IPS-NIHi11 (cell line): ENCODE results near the gene SYT8.
A peak's percentile ranks its signal among the peaks of the same experiment; 100 is the strongest.

ENCODE experiments used
- DNase-seq: peaks from one replicate; pipeline ENCODE4 v3.0.0; 2012; ENCODE audit warnings: mixed read lengths, low spot score

SYT8 gene

GRCh38 chr11:1860108-1860507, 25.3 kb downstream of the SYT8 start:
- no peak for DNase-seq

- DNase-seq, result no peak
Observed at GRCh38 chr11:1861435-1862411, 26.9 kb downstream of the SYT8 start.

DNA sequence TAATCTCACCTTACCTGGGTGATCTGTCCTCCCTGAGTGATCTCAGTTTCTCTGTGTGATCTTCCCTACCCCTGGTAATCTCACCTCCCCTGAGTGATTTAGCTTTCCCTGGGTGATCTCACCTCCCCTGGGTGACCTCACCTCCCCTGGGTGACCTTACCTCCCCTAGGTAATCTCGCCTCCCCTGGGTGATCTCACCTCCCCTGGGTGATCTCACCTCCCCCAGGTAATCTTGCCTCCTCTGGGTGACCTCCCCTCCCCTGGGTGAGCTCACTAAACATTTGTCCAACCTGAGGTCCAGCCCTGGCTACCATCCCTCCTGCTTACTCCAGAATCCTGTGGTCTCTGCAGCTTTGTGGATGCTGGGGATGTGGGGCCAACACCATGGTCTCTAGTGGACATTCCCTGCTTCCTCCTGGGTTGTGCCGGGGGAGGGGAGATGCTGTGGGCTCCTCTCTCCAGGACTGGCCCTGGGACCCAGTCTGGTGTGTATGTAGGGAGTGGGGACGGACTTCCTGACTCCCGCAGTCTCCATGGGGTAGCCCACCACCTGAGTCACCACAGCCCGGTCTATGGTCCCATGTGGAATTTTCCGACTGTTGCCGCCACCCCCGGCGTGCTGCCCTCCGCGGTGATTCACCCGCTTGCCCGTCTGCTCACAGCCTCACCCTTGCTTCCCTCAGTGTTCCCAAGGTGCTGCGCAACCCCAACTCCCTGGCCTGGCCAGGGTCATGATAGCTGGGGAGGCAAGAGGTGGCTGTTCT, 28.0 kb downstream of the SYT8 start:
- no peak for DNase-seq

DNA sequence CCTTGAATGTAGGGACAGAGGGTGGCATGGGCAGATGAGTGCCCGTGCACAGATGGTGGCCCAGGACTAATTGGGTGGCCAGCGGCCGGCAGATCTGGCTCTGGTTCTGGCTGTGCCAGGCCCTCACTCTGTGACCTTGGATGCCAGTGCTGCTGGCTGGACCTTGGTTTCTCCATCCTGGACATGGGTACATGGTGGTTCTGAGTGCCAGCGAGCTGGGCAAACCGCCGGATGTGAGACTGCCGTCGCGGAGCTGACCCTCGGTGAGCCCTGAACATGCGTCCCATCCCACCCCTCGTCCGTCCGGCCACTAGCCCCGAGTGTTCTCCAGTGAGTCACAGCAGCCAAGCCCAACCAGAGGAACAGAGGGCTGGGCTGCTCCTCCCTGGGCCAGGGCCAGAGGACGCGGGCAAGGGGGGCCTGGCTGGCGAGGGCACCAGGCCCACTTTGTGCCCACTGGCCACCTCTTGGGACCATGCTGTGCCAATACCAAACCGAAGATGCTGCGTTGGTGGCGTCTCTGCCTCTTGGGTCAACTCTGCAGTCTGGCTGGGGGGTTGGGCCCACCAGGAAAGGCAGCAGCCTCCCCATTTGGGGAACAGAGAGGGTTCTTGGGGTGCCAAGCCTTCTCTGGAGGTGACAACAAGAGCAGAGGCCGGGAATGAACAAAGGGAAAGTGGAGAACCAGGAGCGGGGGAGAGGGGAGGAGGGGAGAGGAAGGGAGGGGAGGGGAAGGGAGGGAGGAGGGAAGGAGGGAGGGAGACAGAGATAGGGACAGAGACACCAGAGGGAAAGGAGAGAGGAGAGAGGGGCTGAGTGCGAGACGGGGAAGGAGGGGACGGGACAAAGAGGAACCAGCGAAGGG, 28.8 kb downstream of the SYT8 start:
- peak; percentile 91 for DNase-seq

DNA sequence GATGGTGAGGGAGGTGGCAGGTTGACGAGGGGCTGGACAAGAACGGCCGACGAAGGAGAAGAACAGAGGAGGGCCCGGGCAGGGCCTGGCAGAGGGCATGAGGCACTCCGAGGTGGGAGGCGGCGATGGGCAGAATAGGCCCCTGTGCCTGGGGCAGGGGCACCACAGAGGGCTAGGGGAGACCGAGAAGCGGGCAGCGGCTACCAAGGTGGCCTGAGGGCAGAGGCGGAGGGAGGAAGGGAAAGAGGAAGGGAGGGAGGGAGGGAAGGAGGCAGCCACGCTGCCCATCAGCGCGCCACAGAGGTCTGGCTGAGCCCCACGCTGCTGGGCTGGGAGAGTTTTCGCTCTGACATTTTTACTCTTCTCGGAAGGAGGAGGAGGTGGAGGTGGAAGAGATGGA, 29.4 kb downstream of the SYT8 start:
- no peak for DNase-seq

DNA sequence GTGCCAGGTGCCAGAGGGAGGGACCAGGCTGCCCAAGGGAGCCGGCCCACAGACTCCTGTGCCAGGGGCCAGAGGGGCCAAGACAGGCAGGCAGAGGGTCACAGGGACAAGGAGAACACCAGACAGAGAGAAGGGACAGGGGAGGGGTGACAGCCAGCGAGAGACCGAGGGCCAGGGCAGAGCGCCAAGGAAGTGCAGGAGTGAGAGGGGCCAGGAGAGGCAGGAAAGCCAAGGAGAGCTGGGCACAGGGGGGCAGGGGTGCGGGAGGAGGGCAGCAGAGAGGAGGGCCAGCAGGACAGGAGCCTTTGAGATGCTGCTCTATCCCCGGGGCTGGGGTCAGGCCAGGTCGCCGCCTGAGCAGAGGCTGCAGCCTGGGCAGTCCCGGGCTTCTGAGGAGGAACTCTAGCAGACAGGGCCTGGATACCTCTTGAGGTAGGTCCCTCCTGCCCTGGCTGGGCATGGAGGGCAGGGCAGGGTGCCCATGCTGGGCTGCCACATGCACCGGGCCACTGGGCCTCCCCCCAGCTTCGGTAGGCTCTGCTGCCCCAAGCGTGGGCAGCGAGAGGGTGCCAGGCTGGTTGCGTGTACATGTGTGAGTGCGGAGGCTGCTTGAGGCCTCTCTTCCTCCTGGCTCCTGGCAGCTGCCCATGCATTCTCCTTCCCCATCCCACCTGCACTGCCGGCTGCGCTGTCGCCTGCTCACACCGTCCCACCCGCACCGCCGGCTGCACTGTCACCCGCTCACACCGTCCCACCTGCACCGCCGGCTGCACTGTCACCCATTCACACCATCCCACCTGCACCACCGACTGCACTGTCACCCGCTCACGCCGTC, 30.3 kb downstream of the SYT8 start:
- DNase-seq, result no peak

DNA sequence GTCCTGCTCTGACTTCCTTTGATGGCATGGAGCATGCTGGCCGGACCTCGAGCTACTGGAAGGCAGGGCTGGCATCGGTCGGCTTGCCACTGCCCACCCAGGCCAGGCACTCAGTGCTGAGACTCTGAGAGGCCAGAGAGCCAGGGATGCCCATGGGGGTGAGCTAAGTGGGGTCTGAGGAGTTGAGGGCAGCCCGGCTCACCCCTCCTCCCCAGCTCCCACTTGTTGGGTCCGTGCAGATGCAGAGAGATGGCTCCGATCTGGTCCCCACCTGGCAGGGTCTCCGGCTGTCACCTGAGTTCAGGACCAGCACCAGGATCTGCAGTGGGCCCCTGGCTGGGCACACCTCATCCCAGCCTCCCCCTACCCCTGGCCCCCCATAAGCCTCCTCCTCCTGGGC, 31.4 kb downstream of the SYT8 start:
- no peak for DNase-seq

DNA sequence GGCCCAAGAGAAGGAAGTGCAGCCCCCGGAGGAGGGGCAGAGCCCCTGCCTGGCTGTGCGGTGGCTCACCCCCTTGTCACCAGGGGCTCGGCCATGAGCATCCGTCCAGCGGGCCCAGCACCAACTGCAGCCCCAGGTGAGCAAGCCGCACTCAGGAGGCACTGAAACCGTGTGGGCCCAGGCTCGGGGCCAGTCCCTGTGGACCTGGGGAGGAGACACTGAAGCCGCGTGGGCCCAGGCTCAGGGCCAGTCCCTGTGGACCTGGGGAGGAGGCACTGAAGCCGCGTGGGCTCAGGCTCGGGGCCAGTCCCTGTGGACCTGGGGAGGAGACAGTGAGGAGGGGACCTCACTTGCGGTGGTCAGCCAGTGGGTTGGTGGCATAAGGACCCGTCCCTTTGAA, 32.0 kb downstream of the SYT8 start:
- no peak for DNase-seq

- DNase-seq, result no peak
Observed at GRCh38 chr11:1867381-1867780, 32.6 kb downstream of the SYT8 start.

GRCh38 chr11:1868056-1868635, 33.4 kb downstream of the SYT8 start:
- no peak for DNase-seq

GRCh38 chr11:1868636-1869291, 34.0 kb downstream of the SYT8 start:
- DNase-seq, result no peak

DNA sequence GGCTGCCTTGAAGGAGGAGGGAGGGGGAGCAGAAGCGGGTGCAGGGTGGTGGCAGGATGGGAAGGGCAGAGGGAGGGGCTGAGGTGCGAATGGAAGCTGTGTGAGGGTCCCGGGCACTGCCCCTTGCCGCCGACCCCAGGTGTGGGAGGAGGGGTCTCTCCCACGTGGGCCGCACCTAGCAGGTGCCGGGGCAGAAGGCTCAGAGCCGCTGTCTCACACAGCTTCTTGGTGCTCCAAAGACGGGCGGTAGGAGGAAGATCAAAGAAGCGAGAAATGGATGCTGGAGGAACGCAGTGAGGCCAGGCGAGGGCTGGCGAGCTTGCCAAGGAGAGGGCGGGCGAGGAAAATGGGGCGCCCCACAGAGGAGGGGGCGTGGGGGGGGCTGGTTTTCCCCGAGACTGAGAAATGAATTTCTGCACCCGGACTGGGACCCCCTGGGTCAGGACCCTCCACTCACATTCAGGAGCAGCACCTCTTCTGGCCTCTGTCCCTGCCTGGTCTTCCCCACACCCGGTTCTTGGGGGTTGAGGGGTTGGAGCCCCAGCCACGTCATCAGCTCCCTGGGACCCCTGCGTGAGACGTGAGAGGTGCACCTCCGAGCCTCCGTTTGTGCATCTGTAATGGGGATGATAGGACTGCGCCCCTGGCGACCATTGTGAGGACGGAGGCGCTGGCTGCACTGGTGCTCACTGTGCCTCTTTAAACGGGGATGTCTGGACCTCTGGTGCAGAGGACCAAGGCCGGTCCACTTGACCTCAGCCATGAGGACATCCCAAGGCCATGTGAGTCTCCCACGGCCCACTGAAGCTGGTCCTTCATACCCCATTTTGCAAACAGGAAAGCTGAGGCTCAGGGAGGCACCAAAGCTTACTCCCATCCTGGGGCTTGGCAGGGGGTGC, 34.9 kb downstream of the SYT8 start:
- DNase-seq, result no peak

GRCh38 chr11:1870326-1870696, 35.5 kb downstream of the SYT8 start:
- DNase-seq, result no peak

- DNase-seq, result no peak
Observed at GRCh38 chr11:1870721-1871466, 36.1 kb downstream of the SYT8 start.

GRCh38 chr11:1871531-1871930, 36.7 kb downstream of the SYT8 start:
- no peak for DNase-seq

DNA sequence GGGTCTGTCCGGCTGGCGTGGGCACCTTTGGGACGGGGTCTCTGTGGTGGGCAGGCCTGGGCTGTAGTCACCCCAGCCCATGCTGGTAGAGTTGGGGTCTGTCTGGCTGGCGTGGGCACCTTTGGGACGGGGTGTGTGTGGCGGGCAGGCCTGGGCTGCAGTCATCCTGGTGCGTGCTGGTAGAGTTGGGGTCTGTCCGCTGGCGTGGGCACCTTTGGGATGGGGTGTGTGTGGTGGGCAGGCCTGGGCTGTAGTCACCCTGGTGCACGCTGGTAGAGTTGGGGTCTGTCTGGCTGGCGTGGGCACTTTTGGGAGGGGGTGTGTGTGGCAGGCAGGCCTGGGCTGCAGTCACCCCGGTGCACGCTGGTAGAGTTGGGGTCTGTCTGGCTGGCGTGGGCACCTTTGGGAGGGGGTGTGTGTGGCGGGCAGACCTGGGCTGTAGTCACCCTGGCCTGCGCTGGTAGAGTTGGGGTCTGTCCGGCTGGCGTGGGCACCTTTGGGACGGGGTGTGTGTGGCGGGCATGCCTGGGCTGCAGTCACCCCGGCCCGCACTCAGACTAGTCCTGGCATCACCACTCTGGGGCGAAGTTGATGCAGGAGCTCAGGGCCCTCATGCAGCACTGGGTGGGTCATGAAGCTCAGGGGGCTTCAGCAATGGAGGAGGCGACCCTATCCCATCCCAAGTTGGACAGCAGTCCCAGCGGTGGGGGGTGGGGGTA, 37.6 kb downstream of the SYT8 start:
- DNase-seq, result no peak

DNA sequence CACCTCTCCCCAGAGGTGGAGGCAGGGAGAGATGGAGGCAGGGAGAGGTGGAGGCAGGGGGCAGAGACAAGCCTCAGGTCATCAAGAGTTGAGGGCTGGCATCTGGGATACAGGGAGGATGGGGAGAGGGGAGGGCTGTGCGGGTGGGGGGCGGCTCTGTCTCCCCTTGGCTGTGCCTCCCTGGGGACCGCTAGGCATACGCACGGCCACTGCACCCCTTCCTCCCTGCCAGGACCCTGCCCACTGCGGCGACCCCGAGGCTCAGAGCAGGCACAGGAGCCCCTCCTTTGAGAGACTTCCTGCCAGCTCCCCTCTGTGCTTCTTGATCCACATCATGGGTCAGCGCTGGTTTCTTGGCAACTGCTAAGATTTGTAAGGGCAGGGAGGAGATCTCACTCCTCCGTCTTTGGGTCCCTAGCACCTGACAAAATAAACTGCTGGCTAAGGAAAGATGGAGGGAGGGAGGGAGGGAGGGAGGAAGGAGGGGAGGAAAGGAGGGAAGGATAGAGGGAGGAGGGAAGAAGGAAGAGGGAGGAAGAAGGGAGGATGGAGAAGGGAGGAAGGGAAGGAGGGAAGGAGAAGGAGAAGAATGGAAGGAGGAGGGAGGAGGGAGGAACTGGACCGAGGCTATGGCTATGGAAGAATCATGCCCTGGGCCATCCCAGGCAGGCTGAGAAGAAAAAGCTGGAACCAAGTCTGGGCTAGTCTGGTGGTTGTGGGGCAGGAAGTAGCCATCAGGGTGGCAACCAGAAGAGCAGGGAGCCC, 38.4 kb downstream of the SYT8 start:
- DNase-seq, result no peak
